T-helper 17 cell (primary cell): ENCODE measurements around the gene HNRNPA2B1. TPM values are rescaled to one million over a fixed set of nuclear protein-coding genes. Genes with fewer than 3 reads are reported as not detected.
A peak's percentile ranks its signal among the peaks of the same experiment; 100 is the strongest.
"Not testable (repeated sequence)": the region's sequence is repeated elsewhere in the genome, so short reads cannot be mapped to it uniquely, and the experiment has no call there.

Source experiments
- ATAC-seq: fragments of 150-1000 bp; cut with Tn5 transposase; 2 replicates; pipeline ENCODE4 v1.10.0; 2021; ENCODE audit warnings: mild to moderate bottlenecking, moderate library complexity
- DNase-seq, 3 donors: peaks; one replicate each; pipeline versions ENCODE4 v3.0.0 to v3.0.0-alpha.2; 2020 to 2021
- H3K9me3 ChIP-seq: one replicate; pipeline ENCODE4 v1.7.0; 2013; ENCODE audit warnings: low read length, mild to moderate bottlenecking; ENCODE audit not compliant: control insufficient read depth, poor library complexity, severe bottlenecking
- H3K27ac Mint-ChIP-seq: one replicate; pipeline ENCODE4 v1.8.0; 2022; ENCODE audit warnings: mild to moderate bottlenecking, moderate library complexity, mixed read lengths
- H3K27me3 Mint-ChIP-seq: one replicate; pipeline ENCODE4 v1.8.0; 2022; ENCODE audit warnings: mixed read lengths
- H3K36me3 Mint-ChIP-seq: one replicate; pipeline ENCODE4 v1.8.0; 2022; ENCODE audit warnings: low read depth, mixed read lengths
- H3K4me1 Mint-ChIP-seq: one replicate; pipeline ENCODE4 v1.8.0; 2022; ENCODE audit warnings: mild to moderate bottlenecking, mixed read lengths
- H3K4me3 Mint-ChIP-seq: one replicate; pipeline ENCODE4 v1.8.0; 2022; ENCODE audit warnings: mild to moderate bottlenecking, moderate library complexity, mixed read lengths
- total RNA-seq, 4 donors: library from RNA in 2 of 4; stranded (reverse) in 2 of 4; gene quantifications; one replicate each; pipeline ENCODE4 v1.2.3 and lab custom pipeline; 2022 to 2026

HNRNPA2B1 gene
- total RNA-seq, 2 donors from 2014 or later, result 392 to 399 TPM

- H3K9me3 ChIP-seq, result no peaks in the 10 kb centered on the region
- Mint-ChIP-seq H3K27me3 (no peaks in the 10 kb centered on the region), H3K27ac (peak overlapping the region; percentile 99), H3K4me3 (no peak overlapping the region), H3K36me3 (peaks cover 4% of the 10 kb centered on the region), H3K4me1 (peaks cover 42% of the 10 kb centered on the region)
- no peak for DNase-seq
- peak; percentile 1 for ATAC-seq
Measured at GRCh38 chr7:26185131-26185843, 15.3 kb downstream of the HNRNPA2B1 start.

- not testable (repeated sequence) for DNase-seq, H3K36me3 Mint-ChIP-seq, H3K9me3 ChIP-seq, ATAC-seq, H3K4me3 Mint-ChIP-seq, H3K27me3 Mint-ChIP-seq
- H3K4me1 Mint-ChIP-seq, result peaks cover 44% of the 10 kb centered on the region
- peak overlapping the region; percentile 99 for H3K27ac Mint-ChIP-seq
Measured at GRCh38 chr7:26184281-26185101, 16.1 kb downstream of the HNRNPA2B1 start.

- no peak for DNase-seq
- ATAC-seq, result no peak
Measured at GRCh38 chr7:26183545-26184280, 16.8 kb downstream of the HNRNPA2B1 start.

GRCh38 chr7:26182706-26183105 is 17.8 kb downstream of the HNRNPA2B1 start:
- Mint-ChIP-seq H3K4me3 (no peak overlapping the region), H3K36me3 (no peaks in the 10 kb centered on the region), H3K27me3 (no peaks in the 10 kb centered on the region), H3K4me1 (peaks cover 32% of the 10 kb centered on the region), H3K27ac (peak overlapping the region; percentile 82)
- no peaks in the 10 kb centered on the region for H3K9me3 ChIP-seq
- no peak for ATAC-seq
- no peak for DNase-seq

More at GRCh38 chr7:26183545-26184280, 16.8 kb downstream of the HNRNPA2B1 start:
- no peaks in the 10 kb centered on the region for H3K27me3 Mint-ChIP-seq
- peaks cover 38% of the 10 kb centered on the region for H3K4me1 Mint-ChIP-seq
- no peaks in the 10 kb centered on the region for H3K36me3 Mint-ChIP-seq
- no peaks in the 10 kb centered on the region for H3K9me3 ChIP-seq
- peak overlapping the region; percentile 80 for H3K27ac Mint-ChIP-seq
- no peak overlapping the region for H3K4me3 Mint-ChIP-seq

- no peaks in the 10 kb centered on the region for H3K9me3 ChIP-seq
- Mint-ChIP-seq H3K4me3 (no peak overlapping the region), H3K27me3 (no peaks in the 10 kb centered on the region), H3K27ac (peak overlapping the region; percentile 82), H3K4me1 (peaks cover 32% of the 10 kb centered on the region), H3K36me3 (no peaks in the 10 kb centered on the region)
- DNase-seq, result no peak
- no peak for ATAC-seq
Measured at GRCh38 chr7:26182283-26182682, 18.3 kb downstream of the HNRNPA2B1 start.

- Mint-ChIP-seq H3K36me3 (no peaks in the 10 kb centered on the region), H3K27ac (peak overlapping the region; percentile 82), H3K4me3 (no peak overlapping the region), H3K27me3 (no peaks in the 10 kb centered on the region), H3K4me1 (peaks cover 30% of the 10 kb centered on the region)
- no peaks in the 10 kb centered on the region for H3K9me3 ChIP-seq
- ATAC-seq (no peak), DNase-seq (no peak)
Measured at GRCh38 chr7:26181474-26182227, 18.9 kb downstream of the HNRNPA2B1 start.

- Mint-ChIP-seq H3K4me3 (no peak overlapping the region), H3K27me3 (no peaks in the 10 kb centered on the region), H3K36me3 (no peaks in the 10 kb centered on the region), H3K4me1 (peaks cover 24% of the 10 kb centered on the region), H3K27ac (peak overlapping the region; percentile 82)
- no peaks in the 10 kb centered on the region for H3K9me3 ChIP-seq
- ATAC-seq, result no peak
- no peak for DNase-seq
Measured at GRCh38 chr7:26180792-26181198, 19.8 kb downstream of the HNRNPA2B1 start.

- H3K36me3 Mint-ChIP-seq, result no peaks in the 10 kb centered on the region
- no peak for ATAC-seq
Measured at GRCh38 chr7:26179826-26180497, 20.6 kb downstream of the HNRNPA2B1 start.

GRCh38 chr7:26179422-26179821 is 21.1 kb downstream of the HNRNPA2B1 start:
- Mint-ChIP-seq H3K27me3 (no peaks in the 10 kb centered on the region), H3K36me3 (no peaks in the 10 kb centered on the region), H3K27ac (no peak overlapping the region), H3K4me3 (no peak overlapping the region), H3K4me1 (peaks cover 21% of the 10 kb centered on the region)
- no peak for ATAC-seq
- H3K9me3 ChIP-seq, result no peaks in the 10 kb centered on the region
- DNase-seq, result no peak

More at GRCh38 chr7:26179826-26180497, 20.6 kb downstream of the HNRNPA2B1 start:
- Mint-ChIP-seq H3K27ac (peak overlapping the region; percentile 82), H3K4me3 (no peak overlapping the region), H3K27me3 (no peaks in the 10 kb centered on the region), H3K4me1 (peaks cover 21% of the 10 kb centered on the region)
- no peak for DNase-seq
- no peaks in the 10 kb centered on the region for H3K9me3 ChIP-seq

GRCh38 chr7:26178272-26178960 is 22.1 kb downstream of the HNRNPA2B1 start:
- H3K36me3 Mint-ChIP-seq, result peaks cover 4% of the 10 kb centered on the region
- peaks cover 29% of the 10 kb centered on the region for H3K4me1 Mint-ChIP-seq
- DNase-seq, result no peak
- no peak overlapping the region for H3K27ac Mint-ChIP-seq
- H3K4me3 Mint-ChIP-seq, result no peak overlapping the region
- no peaks in the 10 kb centered on the region for H3K27me3 Mint-ChIP-seq
- no peak for ATAC-seq
- H3K9me3 ChIP-seq, result no peaks in the 10 kb centered on the region

- ATAC-seq, H3K27ac Mint-ChIP-seq, H3K9me3 ChIP-seq, H3K4me3 Mint-ChIP-seq, DNase-seq, H3K36me3 Mint-ChIP-seq, H3K27me3 Mint-ChIP-seq: not testable (repeated sequence)
- H3K4me1 Mint-ChIP-seq, result peaks cover 29% of the 10 kb centered on the region
Measured at GRCh38 chr7:26177269-26177668, 23.3 kb downstream of the HNRNPA2B1 start.

- ATAC-seq, H3K4me3 Mint-ChIP-seq, H3K9me3 ChIP-seq, H3K27ac Mint-ChIP-seq, H3K36me3 Mint-ChIP-seq, H3K27me3 Mint-ChIP-seq, DNase-seq: not testable (repeated sequence)
- peaks cover 29% of the 10 kb centered on the region for H3K4me1 Mint-ChIP-seq
Measured at GRCh38 chr7:26176696-26177095, 23.9 kb downstream of the HNRNPA2B1 start.
